ENCODE data around the gene PMPCA. TPM values are rescaled to one million over a fixed set of nuclear protein-coding genes. Genes with fewer than 3 reads are reported as not detected.

The PMPCA gene
- total RNA-seq, 1 experiment from 2014 or later = 59.7 TPM

DNA sequence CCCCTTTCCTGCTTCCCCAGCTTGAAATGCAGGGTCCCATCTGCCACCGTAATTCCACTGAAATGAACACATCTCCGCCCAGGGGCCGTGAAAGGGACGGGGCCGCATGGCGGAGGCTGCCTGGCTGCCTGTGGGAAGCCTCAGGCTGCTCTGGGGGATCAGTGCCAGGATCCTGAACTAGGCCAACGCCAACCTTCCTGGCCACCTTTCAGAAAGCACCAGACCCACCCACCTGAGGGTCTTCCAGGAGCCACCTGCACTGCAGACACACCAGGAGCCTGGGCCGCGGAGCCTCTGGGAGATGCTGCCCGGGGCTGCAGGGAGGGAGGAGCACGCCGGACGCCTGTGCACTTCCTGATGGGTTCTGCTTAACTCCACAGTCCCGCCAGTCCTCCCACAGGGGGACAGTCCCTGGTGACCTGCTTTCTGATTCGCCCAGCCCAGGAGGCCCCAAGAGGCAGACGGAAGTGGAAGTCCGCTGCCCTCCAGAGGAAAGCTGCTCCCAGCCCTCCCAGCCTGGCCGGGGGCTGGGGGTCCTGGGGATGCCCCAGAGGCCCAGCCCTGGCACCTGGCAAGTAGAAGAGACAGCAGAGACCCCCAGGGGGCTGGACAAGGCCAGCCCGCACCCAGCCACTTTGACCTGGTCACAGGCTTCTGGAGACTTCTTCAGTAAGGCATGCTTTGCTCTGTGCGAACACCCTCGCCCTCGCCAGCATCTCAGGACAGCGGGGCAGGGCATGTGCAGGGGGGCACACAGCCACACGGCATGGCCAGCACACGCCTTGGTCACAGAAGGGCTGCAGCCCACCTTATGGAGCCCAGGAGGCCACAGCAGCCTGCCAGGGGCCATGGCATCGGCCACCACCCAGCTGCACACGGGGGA, 36.9 kb upstream of the PMPCA start, which contains the start of gene CARD9:
Gene CARD9 (minus strand): TSS at position 370 of the 883 bp plus-strand sequence. CDS start 1,591 bp downstream, outside the sequence.
- no peak for DNase-seq (ENCODE audit: extremely low read depth, low read depth)

DNA sequence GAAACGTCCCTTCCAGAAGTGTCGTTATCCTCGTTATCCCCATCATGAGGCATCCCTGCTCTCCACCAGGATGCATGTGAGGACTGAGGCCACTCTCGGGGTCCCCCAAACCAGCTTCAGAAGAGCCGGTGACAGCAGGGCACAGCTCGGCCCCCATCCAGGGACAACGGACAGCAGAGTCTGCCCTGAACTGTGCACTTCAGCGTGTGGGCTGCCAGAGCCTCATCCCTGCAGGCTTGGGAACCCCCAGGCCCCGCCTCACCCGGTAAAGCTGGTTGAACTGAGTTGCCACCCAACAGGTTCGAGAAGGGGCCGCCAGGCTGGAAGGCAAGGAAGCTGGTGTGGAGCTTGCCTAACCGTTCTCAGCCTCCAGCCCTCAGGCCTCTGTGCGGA, 36.3 kb upstream of the PMPCA start:
- DNase-seq (ENCODE audit: extremely low read depth, low read depth) = no peak

DNA sequence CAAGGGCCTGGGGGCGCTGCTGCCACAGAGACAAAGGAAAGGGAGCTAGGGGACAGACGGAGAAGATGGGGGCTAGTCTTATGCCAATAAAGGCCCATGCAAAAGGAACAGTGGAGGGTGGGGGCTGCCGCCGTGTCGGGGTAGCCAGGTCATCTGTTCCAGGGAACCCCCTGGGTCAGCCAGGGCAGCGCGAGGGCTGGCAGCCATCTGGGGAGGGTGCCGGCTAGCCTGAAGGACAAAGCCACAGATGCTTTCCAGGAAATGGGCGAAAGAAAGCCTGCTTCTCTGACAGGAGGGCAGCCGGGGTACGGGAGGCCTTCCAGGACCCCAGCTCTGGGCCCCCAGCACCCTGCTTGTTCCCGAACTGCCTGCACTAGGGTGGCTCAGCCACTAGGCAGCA, 35.4 kb upstream of the PMPCA start:
- no peak for DNase-seq (ENCODE audit: extremely low read depth, low read depth)

DNA sequence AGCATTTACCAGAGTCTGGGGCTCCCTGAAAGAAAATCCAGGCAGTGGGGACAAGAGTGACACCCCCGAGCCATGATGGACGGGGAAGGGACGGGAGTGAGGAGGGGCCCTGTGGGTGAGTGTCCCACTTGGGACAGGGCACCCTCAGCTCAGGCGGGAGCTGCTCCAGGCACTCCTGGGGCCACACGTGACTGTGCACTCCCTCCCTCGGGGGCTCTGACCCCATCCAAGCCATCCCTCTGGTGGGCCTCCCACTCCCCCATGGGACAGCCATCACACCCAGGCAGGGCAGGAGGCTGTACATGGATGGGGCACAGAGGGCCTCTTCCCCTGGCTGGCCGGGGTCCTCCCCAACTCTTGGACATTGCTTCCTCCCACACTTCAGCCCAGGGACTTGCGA, 34.0 kb upstream of the PMPCA start:
- no peak for DNase-seq (ENCODE audit: extremely low read depth, low read depth)

DNA sequence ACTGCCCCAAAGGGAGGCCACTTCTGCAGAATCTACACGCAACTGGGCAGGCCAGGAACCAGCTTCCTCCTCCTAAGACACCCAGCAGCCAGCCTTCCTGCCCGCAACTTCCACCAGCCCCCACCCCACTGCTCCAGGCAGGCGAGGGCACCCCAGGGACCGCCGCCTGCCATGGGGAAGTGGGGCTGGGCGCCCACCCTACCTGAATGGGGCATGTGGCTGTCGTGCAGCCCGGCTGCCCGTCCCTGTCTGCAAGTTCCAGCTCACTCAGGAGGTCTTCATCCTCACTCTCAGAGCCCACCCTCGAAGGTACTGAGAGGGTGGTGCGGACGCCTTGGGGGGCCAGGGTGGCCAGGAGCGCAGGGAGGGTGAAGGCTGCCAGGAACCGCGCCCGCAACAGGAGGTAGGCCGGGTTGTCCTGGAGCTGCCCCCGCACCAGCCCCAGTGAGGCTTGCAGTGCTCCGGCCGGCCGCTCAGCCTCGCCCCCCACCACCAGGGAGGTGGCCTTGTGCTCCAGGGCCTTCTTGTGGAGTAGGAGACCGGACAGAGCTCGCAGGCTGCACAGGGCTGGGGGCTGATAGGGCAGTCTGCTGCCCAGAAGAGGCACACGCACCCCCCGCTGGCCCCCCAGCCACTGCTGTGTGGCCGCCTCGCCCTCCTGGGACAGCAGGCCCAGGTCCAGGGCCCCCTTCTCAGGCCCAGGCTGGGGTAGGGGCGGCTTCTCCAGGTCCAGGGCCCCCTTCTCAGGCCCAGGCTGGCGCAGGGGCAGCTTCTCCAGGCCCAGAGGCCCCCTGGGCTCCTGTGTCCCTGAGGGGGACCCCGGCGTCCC, 32.9 kb upstream of the PMPCA start:
- DNase-seq (ENCODE audit: extremely low read depth, low read depth) = no peak

DNA sequence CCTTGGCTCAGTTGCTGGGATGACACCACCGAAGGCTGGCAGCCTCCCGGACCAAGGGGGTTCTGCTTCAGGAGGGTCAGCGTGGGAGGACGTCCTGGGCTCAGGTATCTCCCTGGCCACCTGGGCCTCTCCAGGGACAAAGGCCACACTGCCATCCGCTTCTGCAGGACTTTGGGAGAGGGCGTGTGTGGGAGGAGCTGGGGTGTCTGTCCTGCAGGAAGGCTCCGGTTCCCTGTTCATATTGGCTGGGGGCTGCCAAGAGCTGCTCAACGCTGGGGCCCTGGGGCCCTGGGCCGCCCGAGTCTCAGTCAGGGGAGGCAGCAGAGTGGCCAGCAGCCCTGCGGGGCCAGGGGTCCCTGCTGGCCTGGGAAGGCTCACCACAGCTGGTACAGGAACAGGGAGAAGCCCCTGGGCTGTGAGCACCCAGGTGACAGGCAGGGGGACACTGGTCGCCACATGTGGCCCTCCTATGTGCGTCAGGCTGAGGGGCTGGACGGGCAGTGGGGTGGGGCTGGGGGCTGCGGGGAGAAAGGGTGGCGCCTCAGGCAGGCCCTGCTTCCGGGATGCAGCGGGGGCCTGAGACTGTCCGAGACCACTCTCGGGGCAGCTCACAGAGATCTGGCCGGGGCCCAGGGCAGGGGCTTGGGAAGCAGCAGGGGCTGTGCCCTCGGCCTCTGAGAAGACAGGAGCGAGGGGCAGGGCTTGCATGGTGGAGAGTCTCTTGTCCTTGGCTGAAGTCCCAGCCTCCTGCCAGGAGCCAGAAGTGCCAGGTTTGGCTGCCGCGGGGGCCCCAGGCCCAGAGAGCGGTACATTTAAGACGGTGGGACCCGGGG, 32.1 kb upstream of the PMPCA start:
- no peak for DNase-seq (ENCODE audit: extremely low read depth, low read depth)

DNA sequence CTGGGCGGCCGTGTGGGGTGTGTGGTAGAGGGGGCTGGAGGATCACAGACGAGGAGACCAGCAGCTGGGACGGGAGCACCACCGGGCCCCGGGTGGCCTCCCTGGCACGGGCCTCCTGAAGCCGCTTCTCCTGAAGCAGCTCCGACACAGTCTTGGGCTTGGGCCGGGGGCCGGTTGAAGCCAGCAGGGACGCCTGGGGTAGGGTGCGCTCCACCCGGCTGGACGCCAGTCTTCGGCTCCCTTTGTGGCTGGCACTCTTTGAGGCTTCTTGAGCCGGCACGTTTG, 31.5 kb upstream of the PMPCA start:
- DNase-seq (ENCODE audit: extremely low read depth, low read depth) = no peak

DNA sequence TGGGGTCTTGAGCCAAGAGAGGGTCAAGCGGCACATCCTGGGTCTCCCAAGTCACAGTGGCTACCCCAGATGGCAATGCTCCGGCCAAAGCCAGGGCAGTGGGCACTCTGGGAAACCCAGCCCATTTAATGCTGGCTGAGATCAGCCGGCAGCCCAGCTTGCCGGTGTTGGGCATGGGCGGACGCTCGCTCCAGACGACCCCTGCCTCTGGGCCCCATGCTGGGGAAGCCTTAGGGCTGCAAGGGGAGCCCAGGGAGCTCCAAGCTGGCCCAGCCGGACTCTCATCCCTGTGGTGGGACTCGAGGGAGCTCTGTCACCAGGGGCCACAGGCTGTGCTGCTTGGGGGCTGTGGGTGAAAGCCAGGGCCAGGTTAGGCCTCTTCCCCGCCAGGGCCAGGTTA, 31.1 kb upstream of the PMPCA start:
- no peak for DNase-seq (ENCODE audit: extremely low read depth, low read depth)

DNA sequence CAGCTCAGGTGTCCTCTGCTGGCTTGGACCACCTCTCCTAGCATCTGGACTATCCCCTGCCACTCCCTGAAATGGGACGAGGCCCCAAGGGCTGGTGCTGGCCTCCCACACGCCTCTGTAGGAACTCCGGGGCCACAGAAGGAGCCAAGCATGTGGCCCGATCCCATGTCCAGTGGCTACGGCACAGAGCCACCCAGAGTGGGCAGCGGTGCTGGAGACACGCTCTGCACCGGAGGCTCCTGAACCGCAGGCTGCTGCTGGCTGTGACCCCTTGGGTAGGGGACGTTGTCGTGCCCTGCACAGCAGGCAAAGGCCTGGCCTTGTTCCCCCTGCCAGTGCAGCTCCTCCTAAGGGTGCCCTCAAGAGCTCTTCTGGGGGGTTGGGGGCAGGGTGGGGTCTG, 30.6 kb upstream of the PMPCA start:
- no peak for DNase-seq (ENCODE audit: extremely low read depth, low read depth)

DNA sequence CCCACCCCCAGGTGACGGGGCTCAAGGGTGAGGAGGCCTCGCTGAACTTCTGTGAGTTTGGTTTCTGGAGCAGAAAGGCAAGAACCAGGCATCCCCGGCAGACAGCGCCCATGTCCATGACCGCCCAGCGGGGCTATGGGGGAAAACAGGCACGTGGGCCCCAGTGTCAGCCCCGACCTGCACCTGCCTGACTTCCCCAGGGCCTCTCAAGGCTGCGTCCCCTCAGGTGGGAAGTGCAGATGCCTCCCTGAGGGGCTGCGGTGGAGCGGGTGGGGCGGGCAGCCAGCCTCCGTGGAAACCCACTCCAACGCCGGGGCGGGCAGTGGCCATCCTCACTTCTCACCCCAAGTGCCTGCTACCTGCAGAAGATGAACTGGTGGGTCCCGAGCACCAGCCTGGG, 30.1 kb upstream of the PMPCA start:
- no peak for DNase-seq (ENCODE audit: extremely low read depth, low read depth)

DNA sequence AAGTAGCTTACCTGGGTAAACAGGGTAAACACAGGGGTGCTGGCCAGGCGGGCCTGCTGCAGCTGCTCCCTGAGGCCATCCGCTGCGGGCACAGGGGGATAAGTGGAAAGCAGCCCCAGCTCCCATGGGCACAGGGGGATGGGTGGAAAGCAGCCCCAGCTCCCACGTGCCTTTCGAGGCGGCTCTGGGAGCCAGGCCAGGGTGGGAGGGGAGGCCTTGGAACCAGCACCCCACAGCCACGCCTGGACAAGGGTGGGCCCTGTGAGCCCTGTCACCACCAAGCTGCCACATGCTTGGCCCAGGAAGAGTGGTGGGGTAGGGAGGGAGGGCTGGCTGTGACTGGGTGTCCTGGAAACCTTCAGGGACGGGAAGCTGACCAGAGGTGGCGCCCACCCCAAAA, 29.1 kb upstream of the PMPCA start:
- no peak for DNase-seq (ENCODE audit: extremely low read depth, low read depth)

DNA sequence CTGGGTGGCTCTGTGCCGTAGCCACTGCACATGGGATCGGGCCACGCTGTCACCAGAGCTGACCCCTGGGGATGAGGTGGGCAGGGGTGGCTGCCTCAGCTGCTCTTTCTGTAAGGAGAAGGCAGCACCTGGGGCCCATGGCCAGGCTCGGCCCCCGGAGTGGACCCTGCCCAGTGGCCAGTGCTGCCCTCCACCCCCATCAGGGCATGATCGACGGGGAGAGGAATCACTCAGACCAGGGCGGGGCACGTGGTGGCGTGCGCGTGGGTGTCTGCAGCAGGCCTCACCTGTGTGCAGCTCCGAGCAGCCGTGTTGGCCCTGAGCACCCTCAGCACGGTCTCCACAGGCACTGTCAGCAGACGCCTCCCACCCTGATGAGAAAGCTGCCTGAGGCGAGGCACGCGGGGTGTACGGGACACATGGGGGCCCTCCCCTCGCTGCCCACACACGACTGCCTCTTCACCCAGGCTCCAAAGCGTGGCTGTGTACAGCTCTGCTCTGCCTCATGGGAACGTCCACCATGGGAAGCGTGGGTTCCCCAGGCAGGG, 28.4 kb upstream of the PMPCA start:
- no peak for DNase-seq (ENCODE audit: extremely low read depth, low read depth)

DNA sequence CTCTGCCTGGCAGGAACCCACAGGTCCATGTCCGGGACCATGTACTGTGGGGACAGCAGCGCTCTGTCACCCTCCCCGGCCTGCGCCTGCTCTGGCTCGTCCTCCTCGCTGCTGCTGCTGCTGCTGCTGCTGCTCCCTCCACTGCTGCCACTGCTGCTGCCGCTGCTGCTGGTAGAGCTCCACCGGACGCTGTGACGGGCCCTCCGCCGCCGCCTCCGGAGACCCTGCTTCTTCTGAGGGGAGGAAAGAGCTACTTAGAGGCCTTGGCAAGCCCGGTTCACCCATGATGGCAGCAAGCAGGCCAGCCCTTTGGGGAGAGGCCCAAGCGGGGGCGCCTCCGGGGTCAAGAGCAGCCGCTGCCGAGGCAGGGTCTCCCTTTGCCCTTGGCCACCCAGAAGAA, 27.0 kb upstream of the PMPCA start:
- DNase-seq (ENCODE audit: extremely low read depth, low read depth) = no peak

DNA sequence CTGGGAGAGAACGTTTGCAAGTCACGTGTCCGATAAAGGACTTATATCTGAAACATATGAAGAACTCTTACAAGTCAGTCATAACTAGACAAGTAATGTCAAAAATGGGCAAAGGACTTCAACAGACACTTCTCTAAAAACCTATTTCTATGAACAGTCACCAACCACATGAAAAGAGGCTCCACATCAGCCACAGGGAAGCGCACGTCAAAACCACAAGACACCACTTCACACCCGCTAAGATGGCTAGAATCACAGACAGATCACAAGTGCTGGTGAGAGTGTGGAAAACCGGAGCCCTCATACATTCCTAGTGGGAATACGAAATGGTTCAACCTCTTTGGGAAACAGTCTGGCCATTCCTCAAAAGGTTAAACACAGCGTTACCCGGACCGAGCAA, 25.4 kb upstream of the PMPCA start:
- no peak for DNase-seq (ENCODE audit: extremely low read depth, low read depth)

DNA sequence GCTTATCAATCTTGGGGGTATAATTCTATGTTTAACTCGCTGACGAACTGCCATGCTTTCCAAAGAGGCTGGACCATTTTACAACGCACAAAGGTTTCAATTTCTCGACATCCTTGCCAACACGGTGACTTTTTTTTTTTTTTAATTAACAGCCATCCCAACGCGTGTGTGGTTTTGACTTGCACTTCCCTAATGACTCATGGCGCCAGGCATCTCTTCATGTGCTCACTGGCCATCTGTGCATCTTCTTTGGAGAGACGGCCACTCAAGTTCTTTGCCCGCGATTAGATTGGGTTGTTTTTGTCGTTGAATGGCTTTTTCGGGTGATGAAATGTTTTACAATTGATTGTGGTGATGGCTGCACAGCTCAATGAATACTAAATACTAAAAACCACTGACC, 24.4 kb upstream of the PMPCA start:
- no peak for DNase-seq (ENCODE audit: extremely low read depth, low read depth)

DNA sequence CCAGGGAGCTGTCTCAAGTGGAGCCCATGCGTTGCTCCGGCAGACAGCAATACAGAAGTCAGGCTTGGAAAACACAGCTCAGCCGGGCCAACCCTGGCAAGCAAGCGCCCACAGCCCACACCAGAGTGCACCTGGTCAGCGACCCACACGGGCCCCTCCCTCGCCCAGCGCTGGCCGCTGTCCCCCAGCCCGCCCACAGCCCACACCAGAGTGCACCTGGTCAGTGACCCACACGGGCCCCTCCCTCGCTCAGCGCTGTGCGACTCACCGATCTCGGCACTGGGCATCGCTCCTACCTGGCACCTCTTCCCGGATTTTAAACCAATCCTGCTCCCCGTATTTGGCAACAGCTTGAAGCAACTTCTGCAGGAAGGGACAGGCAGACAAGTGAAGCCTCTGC, 23.2 kb upstream of the PMPCA start:
- DNase-seq (ENCODE audit: extremely low read depth, low read depth) = no peak

DNA sequence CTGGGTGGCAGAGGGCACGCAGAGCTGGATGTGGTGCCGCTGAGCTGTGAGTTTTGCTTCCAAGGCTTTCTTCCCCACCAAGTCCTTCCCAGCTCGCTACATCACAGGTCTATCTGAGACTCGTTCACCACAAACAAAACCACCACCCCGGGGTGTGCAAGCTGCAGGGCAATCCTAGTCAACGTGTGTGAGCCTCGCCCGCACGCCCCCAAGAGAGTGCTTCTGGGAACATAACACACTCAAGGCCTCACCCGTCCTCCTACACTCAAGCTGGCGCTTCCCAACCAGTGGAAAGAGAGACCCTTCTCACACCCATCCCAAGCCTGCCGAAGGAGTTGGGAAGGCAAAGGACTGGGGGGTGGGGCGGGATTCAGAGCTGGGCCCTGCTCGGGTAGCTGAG, 21.1 kb upstream of the PMPCA start:
- no peak for DNase-seq (ENCODE audit: extremely low read depth, low read depth)

DNA sequence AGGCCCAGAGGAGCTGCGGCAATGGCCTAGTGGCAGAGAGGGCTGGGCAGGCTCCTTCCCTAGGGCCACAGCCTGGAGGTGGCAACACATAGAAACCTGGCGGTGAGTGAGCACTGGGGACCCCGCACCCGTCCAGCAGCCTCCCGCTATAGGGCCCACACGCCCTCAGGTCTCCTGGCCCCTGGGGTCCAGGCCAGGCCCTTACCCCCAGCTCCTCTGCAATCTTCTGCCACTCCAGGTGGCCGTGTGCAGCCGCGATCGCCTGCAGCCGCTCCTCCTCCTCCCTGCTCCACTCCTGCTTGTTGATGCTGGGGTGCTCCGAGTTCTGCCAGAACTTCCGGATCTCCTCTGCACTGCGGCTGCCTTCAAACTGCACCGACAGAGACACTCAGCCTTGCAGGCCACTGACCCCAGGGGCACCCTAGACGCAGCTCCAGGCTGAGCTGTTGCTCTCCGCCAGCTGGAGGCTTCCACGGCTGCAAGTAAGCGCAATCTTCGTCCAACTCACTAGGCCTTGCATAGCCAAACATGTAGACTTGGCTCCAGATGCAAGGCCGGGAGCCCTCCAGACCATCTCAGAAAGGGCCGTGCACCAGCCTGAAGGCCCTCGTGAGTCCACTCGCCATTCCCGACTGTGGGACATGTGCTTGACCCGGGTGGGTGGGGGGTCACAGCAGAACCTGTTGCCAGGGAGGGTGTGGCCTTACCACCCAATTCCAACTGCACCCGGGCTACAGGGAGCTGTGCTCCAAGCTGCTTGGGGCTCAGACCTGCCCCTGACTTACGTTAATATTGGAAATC, 18.5 kb upstream of the PMPCA start:
- no peak for DNase-seq (ENCODE audit: extremely low read depth, low read depth)

DNA sequence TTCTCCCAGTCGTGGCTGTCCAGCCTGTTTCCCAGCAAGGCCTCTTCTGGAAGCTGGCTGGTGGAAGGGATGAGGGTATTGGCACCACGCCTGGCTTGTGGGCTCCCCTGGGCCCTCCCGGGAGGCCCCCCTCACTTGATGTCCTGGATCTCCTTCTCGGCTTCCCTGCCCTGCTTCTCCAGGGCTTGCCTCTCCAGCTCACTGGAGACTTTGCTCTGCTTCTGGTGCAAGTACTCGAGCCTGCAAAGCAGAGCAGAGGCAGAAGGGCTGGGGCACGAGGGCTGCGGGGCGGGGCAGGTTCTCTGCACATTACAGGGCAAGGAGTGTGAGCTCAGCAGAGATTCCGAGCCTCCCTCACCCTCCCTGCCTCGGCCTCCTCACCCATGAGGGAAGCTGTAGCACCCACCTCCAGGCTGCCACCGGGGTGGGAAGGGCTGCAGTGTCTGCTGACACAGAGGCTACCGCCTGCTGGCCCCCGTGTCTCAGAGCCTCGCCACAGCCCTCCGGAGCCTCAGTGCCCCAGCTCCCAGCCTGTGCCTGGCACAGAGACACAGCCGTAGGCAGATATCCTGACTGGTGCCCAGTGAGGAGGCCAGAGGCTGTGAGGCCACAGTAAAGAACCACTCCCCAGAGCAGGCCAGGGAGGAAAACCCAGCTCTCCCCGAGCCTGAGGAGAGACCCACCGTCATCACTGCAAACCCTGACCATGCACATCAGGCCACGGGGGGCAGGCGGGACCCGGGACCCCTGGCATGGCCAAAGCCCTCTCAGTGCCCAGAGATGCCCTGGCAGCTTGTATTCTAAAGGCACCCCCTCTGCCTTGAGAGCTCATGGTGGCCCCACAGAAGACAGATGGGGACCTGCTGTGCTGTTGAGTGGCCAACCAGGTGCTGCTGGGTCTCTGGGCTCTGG, 17.7 kb upstream of the PMPCA start:
- DNase-seq (ENCODE audit: extremely low read depth, low read depth) = no peak

Data from NCI-H460 (cell line).